ENCODE measurements around the gene PPP1R9B.

PPP1R9B gene

DNA sequence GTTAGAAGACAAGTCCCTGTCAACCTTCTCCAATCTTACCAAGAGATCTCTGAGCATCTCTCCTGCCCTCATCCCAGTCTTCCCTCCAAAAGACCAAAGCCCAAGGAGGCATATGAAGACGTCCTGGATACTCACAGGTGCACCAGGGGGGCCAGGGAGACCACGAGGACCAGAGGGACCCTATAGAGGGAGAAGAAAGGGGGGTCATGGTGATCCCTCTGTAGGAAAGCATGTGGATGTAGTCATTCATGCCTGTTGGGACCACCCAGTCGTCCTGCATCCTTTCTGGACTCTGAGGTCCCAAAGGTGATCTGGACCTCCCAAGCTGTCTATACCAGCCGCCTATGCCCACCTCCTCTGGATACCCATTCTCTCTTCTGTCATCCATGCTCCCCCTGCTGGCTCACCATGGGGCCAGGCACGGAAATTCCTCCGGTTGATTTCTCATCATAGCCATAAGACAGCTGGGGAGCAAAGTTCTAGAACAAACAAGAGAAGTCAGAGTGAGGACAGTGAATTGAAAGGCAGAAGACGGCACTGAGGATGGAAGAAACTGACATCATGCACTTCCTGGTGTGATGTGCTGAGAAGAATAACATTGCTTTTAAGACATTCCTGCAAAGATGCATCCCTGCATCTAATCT, 47.7 kb upstream of the PPP1R9B start:
- Histone ChIP-seq H2AFZ (ENCODE audit: low read depth, low read length) (no peak overlapping the region), H3K4me3 (ENCODE audit: low read depth in 1 of 2, low read length in 2 of 2) (no peak overlapping the region), H3K27ac (ENCODE audit: low read length) (no peak overlapping the region)

DNA sequence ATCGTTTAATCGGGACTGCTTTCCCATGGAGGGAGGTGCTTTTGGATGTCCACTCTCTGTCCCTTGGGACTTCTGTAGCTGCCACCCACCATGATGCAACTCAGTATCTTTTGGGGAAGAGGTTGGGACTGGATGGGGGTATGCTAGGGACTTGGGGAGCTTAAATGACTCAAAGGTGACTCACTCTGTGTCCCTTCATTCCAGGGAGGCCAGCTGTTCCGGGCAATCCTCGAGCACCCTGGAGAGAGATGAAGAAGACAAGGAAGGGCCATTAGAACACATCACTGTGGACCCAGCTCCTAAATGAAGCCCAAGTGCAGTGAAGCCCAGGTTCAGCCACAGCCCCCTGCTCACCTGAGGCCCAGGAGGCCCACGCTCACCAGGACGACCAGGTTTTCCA, 46.3 kb upstream of the PPP1R9B start:
- Histone ChIP-seq H3K79me2 (ENCODE audit: insufficient read depth, low read length) (no peaks in the 10 kb centered on the region), H3K27me3 (ENCODE audit: insufficient read depth, low read length, poor library complexity) (peaks cover 23% of the 10 kb centered on the region), H3K4me3 (ENCODE audit: low read depth in 1 of 2, low read length in 2 of 2) (no peak overlapping the region), H3K9ac (ENCODE audit: low read depth, low read length) (no peak overlapping the region), H3K27ac (ENCODE audit: low read length) (no peak overlapping the region), H3K9me3 (ENCODE audit: insufficient read depth, low read length, severe bottlenecking) (no peaks in the 10 kb centered on the region), H3K4me1 (ENCODE audit: insufficient read depth, low read length) (peaks cover 14% of the 10 kb centered on the region), H4K20me1 (ENCODE audit: insufficient read depth, low read length) (no peaks in the 10 kb centered on the region; the same call in 1 of the 2 replicates), H3K36me3 (ENCODE audit: insufficient read depth, low read length) (no peaks in the 10 kb centered on the region), H2AFZ (ENCODE audit: low read depth, low read length) (no peak overlapping the region), H3K4me2 (ENCODE audit: insufficient read depth, low read length) (no peak overlapping the region)
- TF ChIP-seq EZH2 (IDR thresholded peaks at IDR 0.05; ENCODE audit: borderline replicate concordance, low read depth, low read length, severe bottlenecking) = no peak
- ATAC-seq (ENCODE audit: insufficient read depth, low read depth) = no peak
- no peak for DNase-seq

More for the DNA sequence above, 47.7 kb upstream of the PPP1R9B start:
- Histone ChIP-seq H4K20me1 (ENCODE audit: insufficient read depth, low read length) (no peaks in the 10 kb centered on the region; the same call in 1 of the 2 replicates), H3K9ac (ENCODE audit: low read depth, low read length) (no peak overlapping the region), H3K36me3 (ENCODE audit: insufficient read depth, low read length) (no peaks in the 10 kb centered on the region), H3K9me3 (ENCODE audit: insufficient read depth, low read length, severe bottlenecking) (no peaks in the 10 kb centered on the region), H3K79me2 (ENCODE audit: insufficient read depth, low read length) (no peaks in the 10 kb centered on the region), H3K4me2 (ENCODE audit: insufficient read depth, low read length) (no peak overlapping the region), H3K27me3 (ENCODE audit: insufficient read depth, low read length, poor library complexity) (peaks cover 19% of the 10 kb centered on the region), H3K4me1 (ENCODE audit: insufficient read depth, low read length) (peaks cover 14% of the 10 kb centered on the region)
- no peak for ATAC-seq (ENCODE audit: insufficient read depth, low read depth)
- TF ChIP-seq CTCF (IDR thresholded peaks at IDR 0.05; ENCODE audit: borderline replicate concordance, extremely low read depth, low read length, poor library complexity, severe bottlenecking) (peak; percentile 75), EZH2 (IDR thresholded peaks at IDR 0.05; ENCODE audit: borderline replicate concordance, low read depth, low read length, severe bottlenecking) (no peak)
- DNase-seq = peak; percentile 55

DNA sequence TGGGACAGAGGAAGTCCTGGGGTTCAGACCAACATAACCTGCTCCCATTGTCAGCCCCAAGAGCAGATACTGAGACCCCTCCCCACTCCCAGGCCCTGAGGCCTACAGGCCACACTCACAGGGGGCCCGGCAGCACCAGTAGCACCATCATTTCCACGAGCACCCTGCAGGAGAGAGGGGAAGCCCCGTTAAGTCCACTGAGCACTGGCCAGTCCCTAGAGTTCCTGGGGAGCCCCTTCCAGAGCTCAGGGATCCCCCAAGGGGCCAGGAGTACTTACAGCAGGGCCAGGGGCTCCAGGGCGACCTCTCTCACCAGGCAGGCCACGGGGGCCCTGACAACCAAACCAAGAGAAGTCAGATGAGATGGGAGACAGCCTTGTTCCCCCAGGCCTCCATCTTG, 45.6 kb upstream of the PPP1R9B start:
- no peaks in the 10 kb centered on the region for H3K79me2 ChIP-seq (ENCODE audit: insufficient read depth, low read length)
- no peak overlapping the region for H3K9ac ChIP-seq (ENCODE audit: low read depth, low read length)
- H3K27ac ChIP-seq (ENCODE audit: low read length) = no peak overlapping the region
- H3K4me1 ChIP-seq (ENCODE audit: insufficient read depth, low read length) = peaks cover 14% of the 10 kb centered on the region
- TF ChIP-seq EZH2 (IDR thresholded peaks at IDR 0.05; ENCODE audit: borderline replicate concordance, low read depth, low read length, severe bottlenecking) (no peak), CTCF (IDR thresholded peaks at IDR 0.05; ENCODE audit: borderline replicate concordance, extremely low read depth, low read length, poor library complexity, severe bottlenecking) (no peak)
- peaks cover 23% of the 10 kb centered on the region for H3K27me3 ChIP-seq (ENCODE audit: insufficient read depth, low read length, poor library complexity)
- DNase-seq = no peak
- H3K4me3 ChIP-seq (ENCODE audit: low read depth in 1 of 2, low read length in 2 of 2) = no peak overlapping the region
- no peaks in the 10 kb centered on the region; the same call in 1 of the 2 replicates for H4K20me1 ChIP-seq (ENCODE audit: insufficient read depth, low read length)
- no peaks in the 10 kb centered on the region for H3K36me3 ChIP-seq (ENCODE audit: insufficient read depth, low read length)
- H3K4me2 ChIP-seq (ENCODE audit: insufficient read depth, low read length) = no peak overlapping the region
- H2AFZ ChIP-seq (ENCODE audit: low read depth, low read length) = no peak overlapping the region
- ATAC-seq (ENCODE audit: insufficient read depth, low read depth) = no peak
- no peaks in the 10 kb centered on the region for H3K9me3 ChIP-seq (ENCODE audit: insufficient read depth, low read length, severe bottlenecking)

DNA sequence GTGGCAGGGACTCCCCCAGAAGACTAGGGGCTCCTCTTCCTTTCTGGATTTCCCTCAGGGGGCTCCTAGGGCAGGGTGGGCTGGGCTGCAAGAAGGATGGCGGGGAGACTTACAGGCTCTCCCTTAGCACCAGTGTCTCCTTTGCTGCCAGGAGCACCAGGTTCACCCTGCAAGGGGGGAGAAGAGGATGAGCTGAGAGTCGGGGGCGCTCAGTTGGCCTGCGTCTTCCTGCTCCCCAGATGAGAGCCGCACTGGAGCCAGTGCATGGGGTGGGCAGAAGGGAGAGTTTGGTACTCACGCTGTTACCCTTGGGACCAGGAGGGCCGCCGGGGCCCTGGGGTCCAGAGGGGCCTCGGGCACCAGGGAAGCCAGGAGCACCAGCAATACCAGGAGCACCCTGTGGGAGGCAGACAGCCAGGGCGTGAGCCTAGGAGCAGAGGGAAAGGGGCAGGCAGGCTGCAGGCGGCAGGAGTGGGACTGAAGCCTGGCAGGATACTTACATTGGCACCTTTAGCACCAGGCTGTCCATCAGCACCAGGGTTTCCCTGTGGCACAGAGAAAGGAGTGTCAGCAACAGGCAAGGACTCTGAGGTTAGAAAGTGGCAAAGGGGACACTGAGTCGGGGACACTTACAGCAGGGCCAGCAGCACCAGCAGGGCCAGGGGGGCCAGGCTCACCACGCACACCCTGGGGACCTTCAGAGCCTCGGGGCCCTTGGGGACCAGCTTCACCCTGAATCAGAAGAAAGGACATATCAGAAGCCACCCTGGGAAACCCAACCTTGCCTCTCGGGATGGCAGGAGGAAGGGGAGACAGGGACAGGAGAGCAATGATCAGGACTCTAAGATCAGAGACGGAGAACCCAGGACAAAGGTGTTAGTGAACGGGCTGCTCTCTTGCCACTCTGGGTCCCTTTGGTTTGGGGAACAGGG, 44.7 kb upstream of the PPP1R9B start:
- Histone ChIP-seq H3K36me3 (ENCODE audit: insufficient read depth, low read length) (no peaks in the 10 kb centered on the region), H3K27ac (ENCODE audit: low read length) (no peak overlapping the region), H3K9ac (ENCODE audit: low read depth, low read length) (no peak overlapping the region), H3K4me2 (ENCODE audit: insufficient read depth, low read length) (no peak overlapping the region), H2AFZ (ENCODE audit: low read depth, low read length) (no peak overlapping the region), H3K27me3 (ENCODE audit: insufficient read depth, low read length, poor library complexity) (peaks cover 23% of the 10 kb centered on the region), H4K20me1 (ENCODE audit: insufficient read depth, low read length) (peaks cover 3% of the 10 kb centered on the region), H3K9me3 (ENCODE audit: insufficient read depth, low read length, severe bottlenecking) (no peaks in the 10 kb centered on the region), H3K79me2 (ENCODE audit: insufficient read depth, low read length) (no peaks in the 10 kb centered on the region), H3K4me1 (ENCODE audit: insufficient read depth, low read length) (peaks cover 6% of the 10 kb centered on the region), H3K4me3 (ENCODE audit: low read depth in 1 of 2, low read length in 2 of 2) (no peak overlapping the region)
- DNase-seq (no peak), ATAC-seq (ENCODE audit: insufficient read depth, low read depth) (no peak)
- TF ChIP-seq EZH2 (IDR thresholded peaks at IDR 0.05; ENCODE audit: borderline replicate concordance, low read depth, low read length, severe bottlenecking) (no peak), CTCF (IDR thresholded peaks at IDR 0.05; ENCODE audit: borderline replicate concordance, extremely low read depth, low read length, poor library complexity, severe bottlenecking) (peak; percentile 22)
